Tibial nerve (tissue), 4 donors: ENCODE data around the gene KIAA0319L.

Experiments used
- CTCF ChIP-seq, 5 experiments: fragments of 200-600 bp in 3 of 5; fragments of 450-650 bp in 2 of 5; sonication (generic) in 3 of 5; IDR thresholded peaks; one replicate each; pipeline ENCODE4 v1.5.1; 2016 to 2019; ENCODE audit warnings: antibody characterized with exemption in 5 of 5, mild to moderate bottlenecking in 3 of 5, moderate library complexity in 2 of 5
- EP300 ChIP-seq, 2 donors: sonication (generic); formaldehyde crosslinking; IDR thresholded peaks; one replicate each; pipeline ENCODE4 v1.6.1; 2017; ENCODE audit warnings: antibody characterized with exemption in 2 of 2, mild to moderate bottlenecking in 1 of 2
- POLR2A ChIP-seq, 2 donors: fragments of 450-650 bp; IDR thresholded peaks; one replicate each; pipeline ENCODE4 v1.6.1; 2017; ENCODE audit warnings: antibody characterized with exemption in 2 of 2, mild to moderate bottlenecking in 2 of 2, moderate library complexity in 2 of 2

- TF ChIP-seq CTCF (IDR thresholded peaks at IDR 0.05) (no peak), POLR2A (IDR thresholded peaks at IDR 0.05) (no peak), EP300 (IDR thresholded peaks at IDR 0.05) (no peak)
Observed at GRCh38 chr1:35499652-35500176, 57.5 kb downstream of the KIAA0319L start.
